Measurements from ENCODE around the gene UBE2D1.

Gene UBE2D1

DNA sequence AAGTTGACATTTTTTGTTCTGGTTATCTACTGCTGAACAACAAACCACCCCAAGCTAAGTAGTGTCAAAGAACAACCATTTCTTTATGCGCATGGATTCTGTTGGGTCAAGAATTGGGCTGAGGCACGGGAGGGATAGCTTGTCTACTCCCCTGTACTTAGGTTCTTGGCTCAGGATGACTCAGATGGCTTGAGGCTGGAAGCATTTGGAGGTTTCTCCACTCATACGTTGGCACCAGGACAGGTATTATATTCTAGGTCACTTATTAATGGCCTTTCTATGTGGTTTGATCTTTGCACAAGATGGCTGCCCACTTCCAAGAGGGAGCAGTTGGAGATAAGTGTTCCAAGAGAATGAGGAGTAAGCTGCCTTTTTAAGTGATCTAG, 38.6 kb downstream of the UBE2D1 start:
- Histone ChIP-seq H3K27ac (ENCODE audit: poor library complexity, severe bottlenecking) (no peak overlapping the region), H3K9me3 (ENCODE audit: severe bottlenecking) (no peaks in the 10 kb centered on the region), H3K27me3 (ENCODE audit: insufficient read depth, poor library complexity, severe bottlenecking) (no peaks in the 10 kb centered on the region), H3K36me3 (ENCODE audit: low read depth) (no peaks in the 10 kb centered on the region; the same call in 1 of the 2 replicates), H3K4me3 (ENCODE audit: severe bottlenecking) (no peak overlapping the region), H3K4me1 (ENCODE audit: insufficient read depth, poor library complexity, severe bottlenecking) (no peaks in the 10 kb centered on the region)
- DNase-seq (ENCODE audit: low spot score), result no peak
- TF ChIP-seq, protein P1, sequence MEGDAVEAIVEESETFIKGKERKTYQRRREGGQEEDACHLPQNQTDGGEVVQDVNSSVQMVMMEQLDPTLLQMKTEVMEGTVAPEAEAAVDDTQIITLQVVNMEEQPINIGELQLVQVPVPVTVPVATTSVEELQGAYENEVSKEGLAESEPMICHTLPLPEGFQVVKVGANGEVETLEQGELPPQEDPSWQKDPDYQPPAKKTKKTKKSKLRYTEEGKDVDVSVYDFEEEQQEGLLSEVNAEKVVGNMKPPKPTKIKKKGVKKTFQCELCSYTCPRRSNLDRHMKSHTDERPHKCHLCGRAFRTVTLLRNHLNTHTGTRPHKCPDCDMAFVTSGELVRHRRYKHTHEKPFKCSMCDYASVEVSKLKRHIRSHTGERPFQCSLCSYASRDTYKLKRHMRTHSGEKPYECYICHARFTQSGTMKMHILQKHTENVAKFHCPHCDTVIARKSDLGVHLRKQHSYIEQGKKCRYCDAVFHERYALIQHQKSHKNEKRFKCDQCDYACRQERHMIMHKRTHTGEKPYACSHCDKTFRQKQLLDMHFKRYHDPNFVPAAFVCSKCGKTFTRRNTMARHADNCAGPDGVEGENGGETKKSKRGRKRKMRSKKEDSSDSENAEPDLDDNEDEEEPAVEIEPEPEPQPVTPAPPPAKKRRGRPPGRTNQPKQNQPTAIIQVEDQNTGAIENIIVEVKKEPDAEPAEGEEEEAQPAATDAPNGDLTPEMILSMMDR (IDR thresholded peaks at IDR 0.05; ENCODE audit: poor library complexity, severe bottlenecking), result no peak
- peak; percentile 54; the same call in 2 of the 3 replicates for ATAC-seq (ENCODE audit: low read depth)

DNA sequence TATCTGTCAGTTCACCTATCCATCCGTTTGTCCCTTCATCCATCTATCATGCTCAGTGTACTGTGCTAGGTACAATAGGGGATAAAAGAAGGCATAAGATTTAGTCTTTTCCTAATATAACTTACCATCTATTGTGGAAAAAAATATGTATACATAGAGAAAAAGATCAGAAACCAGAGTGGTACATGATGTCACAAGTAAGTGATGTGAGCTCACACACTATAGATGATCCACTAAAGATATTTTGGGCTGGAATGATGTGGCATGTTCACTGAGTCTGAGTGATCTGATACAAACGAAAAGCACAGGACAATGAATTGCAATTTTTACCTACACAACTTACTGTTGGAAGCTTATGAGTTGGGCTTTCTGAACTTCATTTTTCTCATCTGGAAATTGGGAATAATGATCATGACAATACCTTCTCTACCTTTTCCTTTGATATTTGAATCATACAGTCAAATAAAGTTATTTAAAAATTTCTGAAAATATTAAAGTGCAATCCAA, 47.7 kb downstream of the UBE2D1 start:
- ATAC-seq (ENCODE audit: low read depth) (no peak), DNase-seq (ENCODE audit: low spot score) (no peak)
- TF ChIP-seq, protein P1 (IDR thresholded peaks at IDR 0.05; ENCODE audit: poor library complexity, severe bottlenecking), result no peak
- H3K27me3 ChIP-seq (ENCODE audit: insufficient read depth, poor library complexity, severe bottlenecking), result no peaks in the 10 kb centered on the region
- no peaks in the 10 kb centered on the region for H3K9me3 ChIP-seq (ENCODE audit: severe bottlenecking)
- H3K36me3 ChIP-seq (ENCODE audit: low read depth), result peaks cover 14% of the 10 kb centered on the region
- no peak overlapping the region for H3K27ac ChIP-seq (ENCODE audit: poor library complexity, severe bottlenecking)
- peaks cover 7% of the 10 kb centered on the region for H3K4me1 ChIP-seq (ENCODE audit: insufficient read depth, poor library complexity, severe bottlenecking)
- H3K4me3 ChIP-seq (ENCODE audit: severe bottlenecking), result no peak overlapping the region

DNA sequence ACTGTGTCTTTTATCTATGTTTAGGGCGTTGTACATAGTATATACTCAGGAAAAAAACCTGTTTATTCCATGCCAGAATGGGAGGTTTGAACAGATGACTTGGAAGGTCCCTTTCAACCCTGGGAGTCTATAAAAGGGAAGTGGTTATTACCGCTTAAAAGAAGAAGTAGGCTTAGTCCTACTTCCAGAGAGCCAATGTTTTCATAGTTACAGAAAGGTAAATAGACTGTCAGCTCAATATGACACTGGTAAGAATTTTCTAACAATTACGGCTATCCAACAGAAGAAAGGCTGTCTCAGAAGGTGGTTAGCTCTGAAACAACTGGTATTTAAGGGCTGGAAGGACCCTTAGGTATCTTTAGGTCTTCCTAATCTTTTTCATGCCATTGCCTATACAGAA, 49.3 kb downstream of the UBE2D1 start:
- TF ChIP-seq, protein P1 (IDR thresholded peaks at IDR 0.05; ENCODE audit: poor library complexity, severe bottlenecking), result no peak
- H3K27me3 ChIP-seq (ENCODE audit: insufficient read depth, poor library complexity, severe bottlenecking), result no peaks in the 10 kb centered on the region
- peak overlapping the region; percentile 57 for H3K27ac ChIP-seq (ENCODE audit: poor library complexity, severe bottlenecking)
- peaks cover 7% of the 10 kb centered on the region for H3K4me1 ChIP-seq (ENCODE audit: insufficient read depth, poor library complexity, severe bottlenecking)
- H3K4me3 ChIP-seq (ENCODE audit: severe bottlenecking), result peak overlapping the region; percentile 73
- no peaks in the 10 kb centered on the region for H3K9me3 ChIP-seq (ENCODE audit: severe bottlenecking)
- no peak for DNase-seq (ENCODE audit: low spot score)
- H3K36me3 ChIP-seq (ENCODE audit: low read depth), result peaks cover 29% of the 10 kb centered on the region
- ATAC-seq (ENCODE audit: low read depth), result no peak

DNA sequence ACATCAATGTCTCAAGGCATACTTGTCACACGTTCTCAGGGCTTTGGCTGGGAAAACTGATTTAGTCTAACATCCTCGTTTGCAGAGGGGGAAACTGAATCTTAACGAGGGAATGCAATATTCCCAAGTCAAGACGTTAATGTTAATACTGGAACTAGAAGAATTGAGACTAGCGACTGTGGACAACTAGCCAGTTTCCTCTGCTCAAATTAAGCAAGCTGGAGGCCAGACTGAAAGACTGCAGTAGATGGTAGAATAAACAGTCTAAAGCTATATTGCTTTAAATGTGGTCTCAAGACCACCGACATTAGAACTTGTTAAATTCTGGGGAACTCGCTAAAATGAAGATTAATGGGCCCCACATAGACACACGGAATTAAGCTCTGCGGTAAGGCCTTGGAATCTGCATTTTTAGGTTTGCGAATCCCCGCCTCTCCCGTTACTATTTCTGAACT, 49.8 kb downstream of the UBE2D1 start:
- no peak for ATAC-seq (ENCODE audit: low read depth)
- peaks cover 34% of the 10 kb centered on the region for H3K36me3 ChIP-seq (ENCODE audit: low read depth)

More for the DNA sequence above, 49.8 kb downstream of the UBE2D1 start:
- Histone ChIP-seq H3K27ac (ENCODE audit: poor library complexity, severe bottlenecking) (peak overlapping the region; percentile 57), H3K27me3 (ENCODE audit: insufficient read depth, poor library complexity, severe bottlenecking) (no peaks in the 10 kb centered on the region), H3K9me3 (ENCODE audit: severe bottlenecking) (no peaks in the 10 kb centered on the region), H3K4me3 (ENCODE audit: severe bottlenecking) (peak overlapping the region; percentile 73), H3K4me1 (ENCODE audit: insufficient read depth, poor library complexity, severe bottlenecking) (peaks cover 7% of the 10 kb centered on the region)
- no peak for DNase-seq (ENCODE audit: low spot score)
- TF ChIP-seq, protein P1 (IDR thresholded peaks at IDR 0.05; ENCODE audit: poor library complexity, severe bottlenecking), result no peak
